NCI-H1694 (cell line): Measurements from ENCODE around the gene HOXD12.
A peak's percentile ranks its signal among the peaks of the same experiment; 100 is the strongest.

Source experiments
- DNase-seq: peaks from one replicate; lab custom pipeline; 2025; lab: John Stamatoyannopoulos, UW

HOXD12 gene

DNA sequence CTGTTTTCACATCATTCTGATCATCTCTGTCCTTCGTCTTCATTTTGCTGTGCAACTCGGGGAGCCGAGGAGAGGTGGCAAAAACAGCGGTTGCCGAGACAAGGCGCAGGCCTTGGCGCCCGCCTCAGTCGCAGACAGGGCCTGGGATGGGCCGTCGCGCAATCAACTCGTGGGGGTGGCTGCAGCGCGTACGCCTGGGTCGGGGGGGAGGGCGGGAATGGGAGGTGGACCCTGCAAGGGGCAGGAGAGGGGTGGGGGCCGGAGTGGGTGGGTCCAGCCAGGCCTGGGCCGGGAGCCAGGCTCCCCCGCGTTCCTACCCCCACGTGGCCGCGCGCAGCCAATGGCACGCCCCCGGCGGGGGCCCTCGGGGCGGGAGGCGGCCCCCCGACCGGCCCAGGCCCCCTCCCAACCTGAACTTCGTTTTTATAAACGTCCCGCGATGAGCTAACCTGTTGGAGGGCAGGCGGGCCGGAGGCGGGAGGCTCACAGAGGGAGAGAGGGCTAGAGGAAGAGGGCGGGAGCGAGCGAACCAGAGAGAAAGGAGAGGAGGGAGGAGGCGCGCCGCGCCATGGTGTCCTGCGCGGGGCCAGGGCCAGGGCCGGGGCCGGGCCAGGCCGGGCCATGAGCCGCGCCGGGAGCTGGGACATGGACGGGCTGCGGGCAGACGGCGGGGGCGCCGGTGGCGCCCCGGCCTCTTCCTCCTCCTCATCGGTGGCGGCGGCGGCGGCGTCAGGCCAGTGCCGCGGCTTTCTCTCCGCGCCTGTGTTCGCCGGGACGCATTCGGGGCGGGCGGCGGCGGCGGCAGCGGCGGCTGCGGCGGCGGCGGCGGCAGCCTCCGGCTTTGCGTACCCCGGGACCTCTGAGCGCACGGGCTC lies 7.1 kb upstream of the HOXD12 start, which contains the start of gene HOXD13:
TSS of gene HOXD13 (plus strand) at position 452 of the 875 bp plus-strand sequence. CDS start at position 622, 170 bp downstream.
- DNase-seq, result no peak

DNA sequence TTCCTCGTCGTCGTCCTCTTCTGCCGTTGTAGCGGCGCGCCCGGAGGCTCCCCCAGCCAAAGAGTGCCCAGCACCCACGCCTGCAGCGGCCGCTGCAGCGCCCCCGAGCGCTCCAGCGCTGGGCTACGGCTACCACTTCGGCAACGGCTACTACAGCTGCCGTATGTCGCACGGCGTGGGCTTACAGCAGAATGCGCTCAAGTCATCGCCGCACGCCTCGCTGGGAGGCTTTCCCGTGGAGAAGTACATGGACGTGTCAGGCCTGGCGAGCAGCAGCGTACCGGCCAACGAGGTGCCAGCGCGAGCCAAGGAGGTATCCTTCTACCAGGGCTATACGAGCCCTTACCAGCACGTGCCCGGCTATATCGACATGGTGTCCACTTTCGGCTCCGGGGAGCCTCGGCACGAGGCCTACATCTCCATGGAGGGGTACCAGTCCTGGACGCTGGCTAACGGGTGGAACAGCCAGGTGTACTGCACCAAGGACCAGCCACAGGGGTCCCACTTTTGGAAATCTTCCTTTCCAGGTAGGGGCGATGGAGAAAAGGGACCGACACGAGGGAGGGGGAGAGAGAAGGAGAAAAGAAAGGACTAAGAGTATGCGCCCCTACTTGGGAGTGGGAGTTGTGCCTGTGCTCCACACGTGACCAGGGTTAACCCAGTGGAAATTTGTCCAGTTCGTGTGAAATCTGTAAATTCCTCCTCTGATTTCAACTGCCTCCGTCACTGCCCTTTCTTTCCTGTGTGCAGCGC lies 6.3 kb upstream of the HOXD12 start:
- no peak for DNase-seq

DNA sequence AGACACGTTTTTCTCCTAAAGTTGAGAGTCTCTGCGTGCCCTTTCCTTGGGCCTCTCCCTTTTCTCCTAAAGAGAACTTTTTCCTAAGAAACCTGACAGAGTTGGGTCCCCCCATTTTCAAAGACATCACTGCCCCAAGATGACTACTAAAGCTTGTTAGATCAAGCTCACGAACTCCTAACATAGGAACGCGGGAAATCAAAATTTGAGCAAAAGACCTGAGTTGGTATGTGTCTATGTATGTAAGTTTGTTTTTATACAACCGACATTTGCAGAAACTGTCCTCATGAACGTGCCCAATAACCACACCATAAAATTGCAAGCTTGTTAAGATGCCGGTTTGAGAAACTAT lies 5.7 kb upstream of the HOXD12 start:
- DNase-seq, result no peak

DNA sequence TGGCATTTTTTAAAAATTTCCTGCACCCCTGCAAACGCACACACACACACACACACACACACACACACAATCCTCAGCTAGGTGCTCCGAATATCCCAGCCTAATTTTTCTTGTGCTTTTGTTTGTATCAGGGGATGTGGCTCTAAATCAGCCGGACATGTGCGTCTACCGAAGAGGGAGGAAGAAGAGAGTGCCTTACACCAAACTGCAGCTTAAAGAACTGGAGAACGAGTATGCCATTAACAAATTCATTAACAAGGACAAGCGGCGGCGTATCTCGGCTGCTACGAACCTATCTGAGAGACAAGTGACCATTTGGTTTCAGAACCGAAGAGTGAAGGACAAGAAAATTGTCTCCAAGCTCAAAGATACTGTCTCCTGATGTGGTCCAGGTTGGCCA lies 5.2 kb upstream of the HOXD12 start:
- no peak for DNase-seq

DNA sequence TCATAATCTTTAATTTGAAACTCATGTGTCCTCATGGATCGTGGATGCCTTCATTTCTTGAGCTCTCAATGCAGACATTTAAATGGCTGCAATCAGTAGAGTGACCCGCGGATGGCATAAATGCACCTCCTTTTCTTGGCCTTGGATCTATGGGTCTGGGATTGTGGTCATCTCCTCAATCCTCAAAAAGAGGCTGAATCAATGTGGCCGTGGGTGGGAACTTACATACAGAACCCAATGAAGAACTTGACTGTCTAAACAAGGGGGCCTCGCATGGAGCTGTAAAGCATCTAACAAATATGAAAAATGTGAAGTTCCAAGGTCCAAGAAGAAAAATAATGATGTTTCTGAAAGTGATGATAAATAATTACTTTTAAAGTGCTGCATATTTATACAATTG lies 4.2 kb upstream of the HOXD12 start:
- DNase-seq, result no peak

DNA sequence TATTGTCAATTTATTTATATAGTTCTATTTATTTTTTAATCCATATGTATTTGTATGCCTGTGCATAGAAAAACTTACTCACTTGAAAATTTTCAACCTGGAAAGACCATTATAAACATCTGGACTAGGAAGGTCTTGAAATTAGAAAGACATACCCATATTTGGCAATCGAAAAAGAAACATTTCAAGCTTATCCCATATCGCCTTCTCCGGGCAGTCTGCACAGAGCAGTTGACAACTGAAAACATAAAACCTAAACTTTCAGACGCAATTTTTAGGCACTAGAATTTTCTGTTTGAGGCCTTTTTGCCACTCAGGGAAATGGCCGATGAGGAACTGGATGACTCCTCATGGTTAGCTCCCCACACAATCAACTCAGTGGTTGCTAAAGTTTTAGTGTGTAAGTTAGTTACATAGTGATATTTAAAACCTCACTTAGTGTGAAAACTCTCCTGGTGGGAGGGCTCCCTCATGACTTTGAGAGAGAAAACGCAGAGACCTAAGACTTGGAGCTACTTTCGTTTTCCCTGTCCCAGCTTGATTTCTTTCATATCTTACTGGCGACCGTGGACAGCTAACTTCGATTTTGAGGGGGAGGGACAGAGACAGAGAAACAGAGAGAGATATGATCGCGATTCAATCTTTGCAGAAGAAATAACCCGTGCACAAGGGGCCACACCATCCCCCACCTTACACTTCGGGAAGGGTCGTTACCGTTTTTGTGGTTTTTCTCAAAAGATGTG lies 3.2 kb upstream of the HOXD12 start:
- no peak for DNase-seq

DNA sequence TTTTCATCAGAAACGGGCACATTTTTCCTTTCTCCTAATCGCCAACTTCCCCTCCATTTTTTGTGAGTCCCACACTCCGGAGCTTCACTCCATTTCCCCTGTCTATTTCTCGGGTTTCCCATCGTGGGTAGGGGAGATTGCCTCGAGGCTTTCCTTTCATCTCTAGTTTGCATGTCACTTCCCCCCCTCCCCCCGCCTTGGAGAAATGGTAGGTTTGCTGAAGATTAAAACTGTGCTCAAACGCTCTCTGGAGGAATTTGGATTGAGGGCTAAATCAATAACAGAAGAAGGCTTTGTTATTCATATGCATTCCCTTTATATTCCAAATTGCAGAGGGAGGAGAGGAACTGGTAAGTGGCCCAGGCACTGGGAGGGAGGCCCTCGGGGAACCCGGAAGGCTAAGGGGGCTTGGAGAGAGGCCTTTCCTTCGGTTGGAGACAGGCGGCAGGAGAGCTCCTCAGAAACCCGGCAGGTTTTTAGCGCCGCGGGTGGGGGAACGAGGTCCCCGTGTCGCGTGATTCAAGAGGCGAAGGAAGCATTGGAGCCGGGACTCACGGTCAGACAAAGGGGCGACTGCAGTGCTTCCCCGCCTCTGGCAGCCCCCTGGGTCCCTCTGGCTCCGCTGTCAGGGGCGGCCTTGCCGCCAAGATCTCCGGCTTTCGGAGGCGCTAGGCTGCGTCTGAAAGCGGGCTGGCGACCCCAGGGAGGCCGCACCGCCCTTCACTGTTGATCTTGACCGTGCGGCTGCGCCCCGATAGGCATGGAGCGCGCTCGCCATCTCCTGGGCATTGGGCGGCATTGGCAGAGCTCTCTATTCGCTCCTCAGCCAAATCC lies 2.4 kb upstream of the HOXD12 start:
- DNase-seq, result peak; percentile 61

DNA sequence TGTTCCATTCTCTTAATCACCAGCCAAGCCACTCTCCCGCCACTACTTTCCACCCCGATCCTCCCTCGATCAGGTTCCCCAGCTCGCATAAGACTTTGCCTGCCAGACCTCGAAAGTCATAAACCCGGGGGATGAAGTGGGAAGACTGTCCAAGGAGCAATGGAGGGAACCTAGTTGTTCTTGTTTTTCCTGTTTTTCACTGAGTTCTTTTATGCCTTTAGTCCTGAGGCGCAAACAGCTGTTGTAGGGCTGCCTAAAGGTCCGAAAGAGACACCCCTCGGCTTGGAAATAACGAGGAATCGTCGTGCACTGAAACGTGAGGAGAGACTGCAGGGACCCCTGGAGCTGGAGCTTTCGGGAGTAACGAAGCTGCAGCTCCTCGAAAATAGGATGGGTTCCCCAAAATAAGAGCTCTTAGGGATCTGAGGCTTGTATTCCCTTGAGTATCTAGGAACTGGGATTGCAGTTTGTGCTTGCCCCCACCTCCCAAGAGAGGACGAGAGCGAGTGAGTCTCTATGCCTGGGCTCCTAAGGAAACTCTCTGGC lies 1.7 kb upstream of the HOXD12 start:
- no peak for DNase-seq

DNA sequence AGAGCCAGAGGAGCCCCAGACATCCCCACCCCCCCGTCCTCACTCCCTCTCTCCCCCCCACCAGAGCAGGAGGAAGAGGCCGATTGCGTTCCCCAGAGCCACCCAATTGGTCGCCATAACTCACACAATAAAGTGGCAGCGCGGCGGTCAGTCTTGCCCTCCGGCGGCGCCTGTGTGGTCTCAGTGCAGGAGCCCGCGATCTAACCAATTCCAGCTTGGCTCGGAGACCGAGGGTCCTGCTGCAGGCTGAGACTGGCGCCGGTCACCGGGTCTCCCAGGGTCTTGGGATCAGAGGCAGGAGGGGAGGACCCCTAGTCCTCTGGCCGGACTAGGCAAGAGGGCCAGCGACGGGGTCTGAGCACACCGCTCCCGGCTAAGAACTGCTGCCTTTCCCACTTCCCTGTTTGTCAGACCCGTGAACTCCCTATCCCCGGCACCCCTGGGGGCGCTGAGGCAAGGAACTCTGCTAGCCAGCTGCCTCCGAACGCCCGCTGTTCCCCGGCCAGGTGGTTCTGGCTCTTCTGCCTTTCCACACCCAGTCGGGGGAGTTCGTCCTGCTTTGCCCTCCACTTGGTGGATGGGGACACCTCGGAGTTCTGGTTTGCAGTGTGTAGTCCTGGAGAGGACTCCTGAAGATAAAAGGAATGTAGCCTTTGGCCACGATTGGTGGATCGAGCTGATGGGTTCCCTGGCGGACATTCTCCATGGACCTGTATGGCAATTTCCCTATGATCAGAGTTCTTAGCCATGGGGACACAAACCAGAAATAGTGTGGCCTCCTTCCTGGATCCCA lies 1.0 kb upstream of the HOXD12 start:
- no peak for DNase-seq

DNA sequence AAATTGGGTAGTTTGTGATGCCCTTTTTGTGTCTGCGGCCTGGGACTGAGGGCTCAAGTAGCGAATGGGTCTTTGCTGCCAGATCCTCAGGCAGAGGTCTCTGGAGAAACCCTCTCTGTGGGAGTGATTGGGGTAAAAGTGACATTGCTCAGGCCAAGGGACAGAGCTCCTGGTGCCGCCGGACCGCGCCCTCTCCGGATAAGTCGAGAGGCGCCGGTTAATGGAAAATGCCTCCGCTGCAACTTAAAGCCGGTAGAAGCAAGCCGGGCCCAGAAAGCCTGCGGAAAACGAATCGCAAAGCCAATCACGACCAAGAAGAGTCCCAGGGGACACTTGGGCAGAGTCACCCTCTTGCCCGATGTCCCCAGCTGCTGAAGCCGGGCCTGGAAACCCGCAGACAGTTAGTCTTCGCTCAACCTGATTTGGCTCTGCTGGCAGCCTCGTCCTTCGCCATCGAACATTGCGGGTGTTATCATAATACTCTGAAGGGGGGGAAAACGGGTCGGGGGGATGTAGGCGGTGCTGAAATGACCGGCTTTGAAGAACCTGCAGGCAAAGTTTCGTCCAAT lies 352 bp upstream of the HOXD12 start:
- DNase-seq, result no peak

DNA sequence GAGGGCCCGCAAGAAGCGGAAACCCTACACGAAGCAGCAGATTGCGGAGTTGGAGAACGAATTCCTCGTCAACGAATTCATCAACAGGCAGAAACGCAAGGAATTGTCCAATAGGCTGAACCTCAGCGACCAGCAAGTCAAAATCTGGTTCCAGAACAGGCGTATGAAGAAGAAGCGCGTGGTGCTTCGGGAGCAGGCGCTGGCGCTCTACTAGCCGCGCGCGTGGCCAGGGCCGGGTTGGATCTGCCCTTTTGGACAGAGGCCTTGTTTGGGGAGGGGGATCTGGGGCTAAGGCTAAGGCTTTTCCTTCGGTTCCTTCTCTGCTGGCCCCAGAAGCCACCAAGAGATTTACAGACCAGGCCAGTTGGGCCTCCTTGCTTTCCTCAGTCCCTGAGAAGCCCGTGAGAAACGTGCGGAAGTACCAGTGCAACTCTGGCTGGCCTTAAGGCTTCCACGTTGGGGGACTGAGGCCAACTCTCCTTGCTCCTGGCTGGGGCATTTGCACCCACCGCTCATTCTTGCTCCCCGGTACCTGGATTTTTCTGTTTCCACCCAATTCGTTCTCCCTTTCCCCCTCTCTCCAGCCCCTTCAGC lies 1.0 kb downstream of the HOXD12 start:
- no peak for DNase-seq

DNA sequence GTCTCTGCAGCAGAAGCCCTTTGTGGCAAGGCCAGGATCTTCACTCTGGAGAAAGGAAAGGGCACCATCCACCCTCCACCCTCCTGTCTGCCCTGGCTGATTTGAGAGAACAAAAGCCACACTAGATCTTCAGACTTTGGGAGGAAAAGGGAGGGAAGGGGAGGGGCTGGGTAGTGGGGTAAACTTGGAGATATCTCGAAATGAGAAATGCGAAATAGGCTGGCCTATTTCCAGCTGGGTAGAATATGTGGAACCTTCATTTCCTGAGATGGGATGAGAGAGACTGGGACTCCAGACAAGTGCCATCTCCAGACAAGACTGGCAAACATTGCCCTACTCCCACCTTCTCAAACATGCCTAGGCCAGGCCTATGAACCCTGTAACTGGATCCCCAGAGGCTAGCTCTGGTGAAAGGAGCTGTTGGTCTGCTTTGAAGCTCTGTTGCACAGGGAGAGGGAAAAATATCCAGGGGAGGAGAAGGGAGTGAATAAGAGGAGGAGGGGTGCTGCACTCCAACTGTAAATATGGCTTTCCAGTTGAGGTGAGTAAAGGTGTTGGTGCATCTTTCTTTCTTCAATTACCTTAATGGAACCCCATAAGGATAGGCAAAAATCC lies 1.7 kb downstream of the HOXD12 start:
- DNase-seq, result no peak

DNA sequence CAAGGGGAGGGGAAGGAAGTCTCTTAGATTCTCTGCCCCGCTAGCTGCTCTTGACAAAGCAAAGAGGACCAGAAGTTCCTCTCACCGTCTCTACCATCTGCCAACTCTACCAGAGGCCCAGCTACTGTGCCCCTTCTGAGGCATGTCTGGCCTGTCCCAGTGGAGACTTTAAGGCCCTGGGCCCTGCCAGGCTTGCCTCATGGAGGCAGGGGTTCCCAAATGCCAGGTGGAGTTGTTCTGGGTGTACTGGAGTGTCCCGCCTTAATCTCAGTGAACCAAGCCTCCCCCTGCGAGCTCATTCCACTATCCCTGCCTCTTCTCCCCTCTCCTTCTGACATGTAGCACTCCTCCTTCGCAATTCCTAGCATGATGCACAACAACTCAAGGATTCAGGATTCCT lies 2.2 kb downstream of the HOXD12 start:
- DNase-seq, result no peak

DNA sequence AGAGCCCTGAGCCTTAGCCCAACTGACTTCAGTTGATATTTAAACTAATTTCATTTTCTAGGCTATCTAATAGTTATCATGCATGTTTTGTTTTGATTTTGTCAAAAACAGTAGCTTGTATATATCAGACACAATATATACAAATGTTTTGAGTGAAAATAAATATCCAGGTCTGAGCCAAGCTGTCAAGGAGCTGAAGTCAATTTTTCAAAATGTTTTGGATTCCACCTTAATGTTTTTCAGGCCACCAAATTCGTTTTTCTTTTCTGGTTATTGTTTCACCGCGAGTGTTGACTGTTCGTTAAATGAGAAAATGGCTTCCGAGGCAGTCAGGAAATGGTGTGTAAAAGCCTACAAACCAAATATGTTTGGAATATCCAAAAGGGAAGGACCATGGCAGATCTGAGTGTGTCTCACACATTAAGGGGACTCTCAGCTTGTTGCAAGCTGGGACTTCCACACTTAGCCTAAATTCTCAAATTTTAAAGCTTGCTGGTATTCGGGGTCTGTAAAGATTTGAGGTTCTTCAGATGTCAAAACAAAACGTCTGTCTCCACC lies 2.8 kb downstream of the HOXD12 start:
- no peak for DNase-seq

DNA sequence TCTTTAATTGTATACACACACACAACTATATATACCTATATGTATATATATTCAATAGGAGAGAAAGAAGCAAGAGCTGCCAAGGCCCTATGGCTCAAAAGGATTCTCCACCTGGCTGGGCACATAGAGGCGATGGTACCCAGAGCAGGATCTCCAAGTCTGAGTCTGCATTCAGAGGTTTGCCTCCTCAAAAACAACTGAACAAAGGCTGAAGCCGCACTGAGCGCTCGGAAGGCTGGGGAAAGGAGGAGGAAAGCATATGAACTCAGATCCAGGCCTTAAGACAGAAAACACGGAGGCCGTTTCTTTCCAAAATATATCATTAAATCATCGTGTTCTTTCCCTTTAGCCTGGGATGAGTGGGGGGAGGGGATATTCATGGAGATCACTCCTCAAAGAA lies 3.6 kb downstream of the HOXD12 start:
- no peak for DNase-seq

DNA sequence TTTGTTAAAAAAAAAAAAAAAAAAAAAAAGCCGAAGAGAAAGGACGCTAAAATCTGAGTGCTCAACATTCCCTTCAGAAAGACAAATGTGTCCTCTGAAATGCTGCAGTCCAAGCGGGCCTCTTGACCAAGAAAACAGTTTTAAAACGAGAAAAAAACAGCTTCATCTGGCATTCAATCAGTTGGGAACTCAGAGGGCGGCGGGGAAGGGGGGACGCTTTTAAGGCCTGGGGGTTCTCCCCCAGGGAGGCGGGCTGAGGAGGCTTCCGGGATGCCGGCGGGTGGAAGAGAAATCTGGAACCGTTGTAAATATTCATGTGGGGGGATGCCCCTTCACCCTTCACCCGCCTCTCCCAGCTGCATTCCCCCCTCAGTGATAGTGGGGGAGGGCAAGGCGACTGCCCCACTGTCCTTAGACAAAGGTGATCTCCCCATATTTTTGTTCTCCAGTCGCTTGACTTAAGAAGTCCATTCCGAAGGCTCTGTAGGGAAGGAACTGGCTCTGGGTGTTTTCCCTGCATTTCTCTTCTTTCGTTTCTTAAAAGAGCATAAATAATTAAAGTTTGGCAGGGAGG lies 4.2 kb downstream of the HOXD12 start:
- DNase-seq, result no peak

DNA sequence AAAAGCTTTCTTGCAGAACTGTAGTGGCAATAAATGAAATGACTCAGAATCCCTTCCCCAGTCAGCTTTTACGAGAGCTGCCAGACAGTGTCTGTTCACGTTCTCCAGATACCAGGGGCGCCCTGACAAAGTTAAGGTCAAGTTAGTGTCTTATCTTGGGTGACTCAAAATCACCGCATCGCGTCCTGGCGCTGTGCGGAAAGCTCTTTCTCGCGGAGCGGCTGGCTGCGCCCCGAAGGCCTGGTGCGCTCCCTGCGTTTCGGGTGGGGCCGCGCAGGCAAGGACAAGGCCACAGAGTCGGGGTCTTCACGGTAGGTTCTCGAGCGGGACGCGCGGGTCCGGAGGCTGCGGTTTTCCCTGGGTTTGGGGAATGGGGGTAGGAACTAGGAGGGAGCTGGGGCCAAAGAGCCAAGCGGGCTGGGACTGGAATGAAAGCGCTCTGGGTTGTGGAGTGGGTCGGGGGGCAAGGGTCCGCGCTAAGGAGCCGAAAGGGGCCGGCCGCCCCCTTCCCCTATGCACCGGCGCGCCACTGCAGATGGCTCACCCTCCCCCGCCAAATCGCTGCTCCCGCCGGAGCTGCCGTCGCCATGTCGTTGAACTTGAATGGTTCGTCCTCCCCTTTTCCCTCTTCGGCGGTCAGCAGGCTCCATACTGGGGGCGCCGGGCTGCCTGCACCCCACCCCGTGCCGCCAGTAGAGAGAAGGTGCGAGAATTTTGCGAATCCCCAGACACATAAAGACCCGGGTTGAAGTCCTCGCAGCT lies 4.9 kb downstream of the HOXD12 start:
- no peak for DNase-seq
